ENCODE measurements around the gene FGF22. TPM values are rescaled to one million over a fixed set of nuclear protein-coding genes. Genes with fewer than 3 reads are reported as not detected.
A peak's percentile ranks its signal among the peaks of the same experiment; 100 is the strongest.

Gene FGF22
- total and polyA plus RNA-seq, 2 of the 13 experiments (the other 11 are each of a cell fraction or from before 2014, with no cell fraction given) = 0.24 TPM; not detected in 1

DNA sequence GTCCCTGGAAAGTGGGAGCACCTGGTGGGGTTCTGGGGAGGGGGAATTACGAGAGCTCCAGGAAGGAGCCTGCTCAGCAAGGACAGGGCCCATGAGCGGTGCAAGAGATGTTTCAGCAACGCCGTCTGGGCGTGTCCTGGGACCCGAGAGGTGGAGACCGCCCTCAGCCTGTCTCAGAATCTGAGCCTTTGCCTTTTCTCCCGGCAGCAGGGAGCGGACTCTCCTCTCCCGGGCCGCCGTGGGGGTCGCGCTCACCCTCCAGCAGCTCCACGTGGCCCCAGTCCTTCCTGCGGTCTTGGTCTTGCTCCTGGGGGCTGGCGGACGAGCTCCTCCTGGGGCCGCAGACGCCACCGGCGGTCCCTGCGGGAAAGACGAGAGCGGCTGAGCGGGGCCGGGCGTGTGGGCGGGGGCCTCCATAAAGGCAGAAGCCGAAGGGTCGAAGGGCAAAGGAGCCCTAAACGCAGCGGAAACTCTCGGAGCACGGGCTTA lies 7.1 kb upstream of the FGF22 start (continued):
- TF ChIP-seq USF2 (IDR thresholded peaks at IDR 0.05; ENCODE audit: low read depth, low read length) (no peak), USF2 (CRISPR knock-in tag; IDR thresholded peaks at IDR 0.05; ENCODE audit: borderline replicate concordance) (peak; percentile 9; the same call in 1 of the 2 replicates), HOXA3 (CRISPR knock-in tag; IDR thresholded peaks at IDR 0.05) (no peak), SKI (IDR thresholded peaks at IDR 0.05; ENCODE audit: partially characterized antibody) (no peak), CEBPB (IDR thresholded peaks at IDR 0.05; ENCODE audit: borderline replicate concordance, low read depth, low read length) (peak; percentile 41; the same call in 1 of the 2 replicates), SMYD3 (CRISPR knock-in tag; IDR thresholded peaks at IDR 0.05) (no peak), NR0B2 (CRISPR knock-in tag; IDR thresholded peaks at IDR 0.05) (0 out of 2 replicates have a peak, but pooled peaks have one; percentile 19), KLF16 (CRISPR knock-in tag; IDR thresholded peaks at IDR 0.05) (0 out of 4 replicates have a peak, but pooled peaks of 1 of the 2 experiments have one; percentile 15), HNF4A (CRISPR knock-in tag; IDR thresholded peaks at IDR 0.05) (peak; percentile 28), SKIL (CRISPR knock-in tag; IDR thresholded peaks at IDR 0.05; ENCODE audit: borderline replicate concordance) (no peak), ZBTB7A (CRISPR knock-in tag; IDR thresholded peaks at IDR 0.05) (peak; percentile 55; the same call in 1 of the 2 replicates), ZNF333 (CRISPR knock-in tag; IDR thresholded peaks at IDR 0.05; ENCODE audit: borderline replicate concordance) (peak; percentile 46; the same call in 1 of the 2 replicates), ZNF484 (CRISPR knock-in tag; IDR thresholded peaks at IDR 0.05; ENCODE audit: borderline replicate concordance, low read depth) (no peak), KLF15 (CRISPR knock-in tag; IDR thresholded peaks at IDR 0.05; ENCODE audit: borderline replicate concordance) (0 out of 2 replicates have a peak, but pooled peaks have one; percentile 16), ZNF761 (CRISPR knock-in tag; conservative IDR thresholded peaks at IDR 0.05) (0 out of 2 replicates have a peak, but pooled peaks have one; percentile 52), ZMYM4 (CRISPR knock-in tag; IDR thresholded peaks at IDR 0.05) (no peak), CENPX (CRISPR knock-in tag; IDR thresholded peaks at IDR 0.05) (no peak)
- TF ChIP-seq, protein P1, sequence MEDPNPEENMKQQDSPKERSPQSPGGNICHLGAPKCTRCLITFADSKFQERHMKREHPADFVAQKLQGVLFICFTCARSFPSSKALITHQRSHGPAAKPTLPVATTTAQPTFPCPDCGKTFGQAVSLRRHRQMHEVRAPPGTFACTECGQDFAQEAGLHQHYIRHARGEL (CRISPR knock-in tag; IDR thresholded peaks at IDR 0.05) = no peak
- TF ChIP-seq, protein P2, sequence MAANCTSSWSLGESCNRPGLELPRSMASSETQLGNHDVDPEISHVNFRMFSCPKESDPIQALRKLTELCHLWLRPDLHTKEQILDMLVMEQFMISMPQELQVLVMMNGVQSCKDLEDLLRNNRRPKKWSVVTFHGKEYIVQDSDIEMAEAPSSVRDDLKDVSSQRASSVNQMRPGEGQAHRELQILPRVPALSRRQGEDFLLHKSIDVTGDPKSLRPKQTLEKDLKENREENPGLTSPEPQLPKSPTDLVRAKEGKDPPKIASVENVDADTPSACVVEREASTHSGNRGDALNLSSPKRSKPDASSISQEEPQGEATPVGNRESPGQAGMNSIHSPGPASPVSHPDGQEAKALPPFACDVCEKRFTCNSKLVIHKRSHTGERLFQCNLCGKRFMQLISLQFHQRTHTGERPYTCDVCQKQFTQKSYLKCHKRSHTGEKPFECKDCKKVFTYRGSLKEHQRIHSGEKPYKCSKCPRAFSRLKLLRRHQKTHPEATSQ (CRISPR knock-in tag; IDR thresholded peaks at IDR 0.05; ENCODE audit: borderline replicate concordance) = no peak
- TF ChIP-seq, protein P3, sequence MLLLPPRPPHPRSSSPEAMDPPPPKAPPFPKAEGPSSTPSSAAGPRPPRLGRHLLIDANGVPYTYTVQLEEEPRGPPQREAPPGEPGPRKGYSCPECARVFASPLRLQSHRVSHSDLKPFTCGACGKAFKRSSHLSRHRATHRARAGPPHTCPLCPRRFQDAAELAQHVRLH (CRISPR knock-in tag; IDR thresholded peaks at IDR 0.05; ENCODE audit: borderline replicate concordance, low read depth) = no peak
